ELR (cell line): ENCODE data around the gene CAST.
A peak's percentile ranks its signal among the peaks of the same experiment; 100 is the strongest.
"Not testable (repeated sequence)": the region's sequence is repeated elsewhere in the genome, so short reads cannot be mapped to it uniquely, and the experiment has no call there.

ENCODE experiments used
- DNase-seq: peaks from one replicate; pipeline ENCODE4 v3.0.0-alpha.2; 2015; ENCODE audit warnings: low read depth

CAST gene

GRCh38 chr5:96781031-96781971 is 119.1 kb downstream of the CAST start:
- peak; percentile 66 for DNase-seq

GRCh38 chr5:96783326-96783725 is 121.2 kb downstream of the CAST start:
- no peak for DNase-seq

GRCh38 chr5:96785326-96786109 is 123.3 kb downstream of the CAST start:
- DNase-seq: no peak

- DNase-seq: no peak
Observed at GRCh38 chr5:96788112-96788749, 126.1 kb downstream of the CAST start.

GRCh38 chr5:96789794-96790330 is 127.7 kb downstream of the CAST start:
- no peak for DNase-seq

- DNase-seq: peak; percentile 35
Observed at GRCh38 chr5:96790961-96791504, 128.9 kb downstream of the CAST start.

- no peak for DNase-seq
Observed at GRCh38 chr5:96794757-96795156, 132.6 kb downstream of the CAST start.

- no peak for DNase-seq
Observed at GRCh38 chr5:96795626-96796025, 133.4 kb downstream of the CAST start.

- no peak for DNase-seq
Observed at GRCh38 chr5:96796434-96796833, 134.3 kb downstream of the CAST start.

- not testable (repeated sequence) for DNase-seq
Observed at GRCh38 chr5:96801718-96802117, 139.5 kb downstream of the CAST start.

- peak; percentile 78 for DNase-seq
Observed at GRCh38 chr5:96807075-96807654, 145.0 kb downstream of the CAST start.

GRCh38 chr5:96808541-96808828 is 146.3 kb downstream of the CAST start:
- DNase-seq: no peak

GRCh38 chr5:96808868-96809558 is 146.8 kb downstream of the CAST start:
- DNase-seq: no peak

- DNase-seq: no peak
Observed at GRCh38 chr5:96809921-96810320, 147.7 kb downstream of the CAST start.

- no peak for DNase-seq
Observed at GRCh38 chr5:96812851-96813250, 150.7 kb downstream of the CAST start.

GRCh38 chr5:96814041-96814440 is 151.9 kb downstream of the CAST start:
- no peak for DNase-seq

GRCh38 chr5:96816411-96816939 is 154.3 kb downstream of the CAST start:
- no peak for DNase-seq

- DNase-seq: no peak
Observed at GRCh38 chr5:96816991-96817390, 154.8 kb downstream of the CAST start.

GRCh38 chr5:96817506-96817905 is 155.3 kb downstream of the CAST start:
- no peak for DNase-seq

GRCh38 chr5:96818125-96818788 is 156.1 kb downstream of the CAST start:
- no peak for DNase-seq
